HL-60 (cell line): ENCODE measurements around the gene AFAP1.

Source experiments
- DNase-seq, 2 experiments: peaks; one replicate each; pipeline ENCODE4 v3.0.0-alpha.2; 2010 to 2020; ENCODE audit warnings: low read depth in 1 of 2, low spot score in 1 of 2
- H3K27ac ChIP-seq: fragments of 250-450 bp; sonication (Bioruptor Pico); replicated peaks from 2 replicates; pipeline ENCODE4 v1.5.1; 2020; ENCODE audit warnings: mild to moderate bottlenecking, moderate library complexity
- H3K27me3 ChIP-seq: fragments of 250-450 bp; sonication (Bioruptor Pico); 2 replicates; pipeline ENCODE4 v1.5.1; 2021; ENCODE audit warnings: mild to moderate bottlenecking, moderate library complexity; ENCODE audit not compliant: insufficient read depth, poor library complexity, severe bottlenecking
- H3K4me3 ChIP-seq: replicated peaks from 2 replicates; pipeline ENCODE4 v1.5.1; 2011; ENCODE audit warnings: mild to moderate bottlenecking, control low read depth, low read length; ENCODE audit not compliant: insufficient read depth
- GABPA ChIP-seq: IDR thresholded peaks from 2 replicates; pipeline ENCODE4 v1.6.1; 2012; ENCODE audit warnings: low read depth
- POLR2AphosphoS5 ChIP-seq: IDR thresholded peaks from 2 replicates; pipeline ENCODE4 v1.6.1; 2012; ENCODE audit warnings: low read depth
- SPI1 ChIP-seq: IDR thresholded peaks from 2 replicates; pipeline ENCODE4 v1.6.1; 2012; ENCODE audit warnings: low read depth, mild to moderate bottlenecking, borderline replicate concordance
- TF ChIP-seq, protein P1 (sequence below): IDR thresholded peaks from one replicate; pipeline ENCODE4 v1.5.1; 2011; ENCODE audit warnings: low read length, control low read depth, inconsistent platforms; ENCODE audit not compliant: insufficient read depth
- TF ChIP-seq, protein P2 (sequence below): IDR thresholded peaks from 2 replicates; pipeline ENCODE4 v1.6.1; 2012; ENCODE audit warnings: low read depth; ENCODE audit not compliant: insufficient replicate concordance

AFAP1 gene

DNA sequence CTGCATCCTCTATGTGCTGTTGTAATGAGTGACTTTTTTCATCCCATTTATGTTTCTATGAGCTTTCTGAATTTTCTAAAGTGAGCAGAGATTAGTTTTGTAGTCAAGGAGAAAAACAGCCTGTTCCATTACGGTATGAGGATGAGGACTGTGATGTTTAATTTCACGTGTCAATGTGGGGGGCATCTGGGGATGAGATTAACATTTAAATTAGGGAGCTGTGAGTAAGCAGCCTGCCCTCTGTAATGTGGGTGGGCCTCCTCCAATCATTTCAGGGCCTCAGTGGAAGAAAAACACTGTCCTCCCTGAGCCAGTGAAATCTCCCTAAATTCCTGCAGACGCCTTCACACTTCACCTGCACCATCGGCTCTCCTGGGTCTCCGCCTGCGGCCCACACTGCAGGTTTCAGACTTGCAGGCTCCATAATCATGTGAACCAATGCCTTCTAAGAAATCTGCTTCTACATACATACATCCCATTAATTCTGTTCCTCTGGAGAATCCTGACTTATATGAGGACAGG lies 121.7 kb downstream of the AFAP1 start:
- Histone ChIP-seq H3K4me3 (no peak overlapping the region), H3K27ac (no peak overlapping the region), H3K27me3 (no peaks in the 10 kb centered on the region)
- TF ChIP-seq SPI1, result no peak
- no peak for DNase-seq

DNA sequence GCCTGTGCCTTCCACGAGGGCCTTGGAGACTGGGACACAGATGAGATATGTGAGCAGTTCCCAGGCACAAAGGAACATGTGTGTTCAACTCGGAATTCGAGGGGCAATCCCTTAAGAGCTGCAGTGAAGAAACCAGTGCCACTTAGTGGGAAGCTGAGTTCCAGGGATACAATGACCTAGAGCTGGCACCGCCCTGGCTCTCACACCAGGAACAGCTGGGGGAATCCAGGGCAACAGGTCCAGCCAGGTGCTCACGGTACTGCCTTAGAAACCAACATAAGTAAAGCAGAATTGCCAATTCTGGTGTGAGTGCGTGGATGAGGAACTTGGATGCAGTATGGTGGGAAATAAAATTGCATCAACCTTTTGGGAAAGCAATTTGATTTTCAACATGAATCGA lies 122.9 kb downstream of the AFAP1 start:
- no peak overlapping the region for H3K4me3 ChIP-seq
- no peak overlapping the region for H3K27ac ChIP-seq
- no peaks in the 10 kb centered on the region for H3K27me3 ChIP-seq
- DNase-seq, result no peak
- TF ChIP-seq POLR2AphosphoS5 (no peak), GABPA (no peak)

DNA sequence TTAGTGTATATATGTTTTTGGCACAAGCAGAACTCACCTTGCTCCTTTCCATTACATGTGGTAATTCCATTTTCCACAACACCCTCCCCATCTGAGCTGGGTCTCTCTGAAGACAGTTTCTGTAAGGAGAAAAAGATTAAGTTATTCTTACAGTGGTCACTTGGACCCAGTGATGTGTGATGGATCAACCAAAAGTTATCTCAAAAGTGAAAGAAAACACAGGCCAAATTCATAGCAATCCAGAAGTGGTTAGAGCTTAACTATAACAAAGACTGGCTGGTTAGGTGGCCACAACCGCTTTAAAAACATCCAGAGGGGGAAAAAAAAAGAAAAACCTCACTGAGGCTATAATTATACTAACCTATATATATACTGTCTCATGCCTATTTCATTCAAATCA lies 123.7 kb downstream of the AFAP1 start:
- no peak for DNase-seq
- TF ChIP-seq, protein P1, sequence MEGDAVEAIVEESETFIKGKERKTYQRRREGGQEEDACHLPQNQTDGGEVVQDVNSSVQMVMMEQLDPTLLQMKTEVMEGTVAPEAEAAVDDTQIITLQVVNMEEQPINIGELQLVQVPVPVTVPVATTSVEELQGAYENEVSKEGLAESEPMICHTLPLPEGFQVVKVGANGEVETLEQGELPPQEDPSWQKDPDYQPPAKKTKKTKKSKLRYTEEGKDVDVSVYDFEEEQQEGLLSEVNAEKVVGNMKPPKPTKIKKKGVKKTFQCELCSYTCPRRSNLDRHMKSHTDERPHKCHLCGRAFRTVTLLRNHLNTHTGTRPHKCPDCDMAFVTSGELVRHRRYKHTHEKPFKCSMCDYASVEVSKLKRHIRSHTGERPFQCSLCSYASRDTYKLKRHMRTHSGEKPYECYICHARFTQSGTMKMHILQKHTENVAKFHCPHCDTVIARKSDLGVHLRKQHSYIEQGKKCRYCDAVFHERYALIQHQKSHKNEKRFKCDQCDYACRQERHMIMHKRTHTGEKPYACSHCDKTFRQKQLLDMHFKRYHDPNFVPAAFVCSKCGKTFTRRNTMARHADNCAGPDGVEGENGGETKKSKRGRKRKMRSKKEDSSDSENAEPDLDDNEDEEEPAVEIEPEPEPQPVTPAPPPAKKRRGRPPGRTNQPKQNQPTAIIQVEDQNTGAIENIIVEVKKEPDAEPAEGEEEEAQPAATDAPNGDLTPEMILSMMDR, result no peak
- TF ChIP-seq, protein P2, sequence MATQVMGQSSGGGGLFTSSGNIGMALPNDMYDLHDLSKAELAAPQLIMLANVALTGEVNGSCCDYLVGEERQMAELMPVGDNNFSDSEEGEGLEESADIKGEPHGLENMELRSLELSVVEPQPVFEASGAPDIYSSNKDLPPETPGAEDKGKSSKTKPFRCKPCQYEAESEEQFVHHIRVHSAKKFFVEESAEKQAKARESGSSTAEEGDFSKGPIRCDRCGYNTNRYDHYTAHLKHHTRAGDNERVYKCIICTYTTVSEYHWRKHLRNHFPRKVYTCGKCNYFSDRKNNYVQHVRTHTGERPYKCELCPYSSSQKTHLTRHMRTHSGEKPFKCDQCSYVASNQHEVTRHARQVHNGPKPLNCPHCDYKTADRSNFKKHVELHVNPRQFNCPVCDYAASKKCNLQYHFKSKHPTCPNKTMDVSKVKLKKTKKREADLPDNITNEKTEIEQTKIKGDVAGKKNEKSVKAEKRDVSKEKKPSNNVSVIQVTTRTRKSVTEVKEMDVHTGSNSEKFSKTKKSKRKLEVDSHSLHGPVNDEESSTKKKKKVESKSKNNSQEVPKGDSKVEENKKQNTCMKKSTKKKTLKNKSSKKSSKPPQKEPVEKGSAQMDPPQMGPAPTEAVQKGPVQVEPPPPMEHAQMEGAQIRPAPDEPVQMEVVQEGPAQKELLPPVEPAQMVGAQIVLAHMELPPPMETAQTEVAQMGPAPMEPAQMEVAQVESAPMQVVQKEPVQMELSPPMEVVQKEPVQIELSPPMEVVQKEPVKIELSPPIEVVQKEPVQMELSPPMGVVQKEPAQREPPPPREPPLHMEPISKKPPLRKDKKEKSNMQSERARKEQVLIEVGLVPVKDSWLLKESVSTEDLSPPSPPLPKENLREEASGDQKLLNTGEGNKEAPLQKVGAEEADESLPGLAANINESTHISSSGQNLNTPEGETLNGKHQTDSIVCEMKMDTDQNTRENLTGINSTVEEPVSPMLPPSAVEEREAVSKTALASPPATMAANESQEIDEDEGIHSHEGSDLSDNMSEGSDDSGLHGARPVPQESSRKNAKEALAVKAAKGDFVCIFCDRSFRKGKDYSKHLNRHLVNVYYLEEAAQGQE, result no peak
- TF ChIP-seq SPI1, result no peak
- no peak for TF ChIP-seq GABPA
- no peak for TF ChIP-seq POLR2AphosphoS5
- no peak overlapping the region for H3K4me3 ChIP-seq
- H3K27me3 ChIP-seq, result no peaks in the 10 kb centered on the region
- no peak overlapping the region for H3K27ac ChIP-seq

DNA sequence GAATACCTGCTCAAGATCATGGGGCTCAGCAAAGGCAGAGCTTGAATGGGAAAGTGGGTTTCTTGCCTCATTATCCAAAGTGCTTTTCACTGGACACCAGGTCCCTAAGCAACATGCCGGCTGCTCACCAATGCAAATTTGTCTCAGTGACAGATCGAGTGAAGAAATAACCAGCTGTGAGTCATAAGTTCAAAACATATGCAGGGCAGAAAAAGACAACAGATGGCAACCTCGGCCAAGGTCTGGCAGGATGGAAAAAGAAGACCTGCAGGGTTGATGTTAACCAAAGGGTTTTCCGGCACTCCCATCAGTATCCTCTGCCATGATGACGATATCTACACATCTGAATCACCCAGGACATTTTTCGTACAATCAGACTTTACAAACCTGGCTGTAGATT lies 124.1 kb downstream of the AFAP1 start:
- Histone ChIP-seq H3K4me3 (no peak overlapping the region), H3K27me3 (no peaks in the 10 kb centered on the region), H3K27ac (no peak overlapping the region)
- no peak for TF ChIP-seq SPI1
- TF ChIP-seq, protein P2, result no peak
- TF ChIP-seq GABPA, result no peak
- no peak for DNase-seq

DNA sequence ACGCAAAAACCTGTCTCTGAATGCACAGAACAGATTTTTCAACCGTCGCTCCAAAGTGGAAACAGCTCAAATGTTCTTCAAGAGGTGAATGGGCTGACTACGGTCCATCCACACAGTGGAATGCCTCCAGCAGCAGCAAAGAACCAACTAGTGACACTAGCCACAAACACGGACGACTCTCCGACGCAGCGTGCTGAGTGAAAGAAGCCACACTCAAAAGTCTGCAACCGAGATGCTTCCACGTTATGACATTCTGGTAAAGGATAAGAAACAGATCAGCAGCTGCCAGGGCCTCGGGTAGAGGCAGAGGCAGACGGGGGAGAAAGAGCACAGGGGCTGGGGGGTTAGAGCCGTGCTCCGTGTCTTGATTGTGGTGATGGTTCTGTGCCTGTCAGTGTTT lies 125.2 kb downstream of the AFAP1 start:
- Histone ChIP-seq H3K27me3 (no peaks in the 10 kb centered on the region), H3K27ac (no peak overlapping the region), H3K4me3 (no peak overlapping the region)
- no peak for DNase-seq
- TF ChIP-seq SPI1, result no peak
- no peak for TF ChIP-seq GABPA
- TF ChIP-seq, protein P1, result no peak
- TF ChIP-seq POLR2AphosphoS5, result no peak

DNA sequence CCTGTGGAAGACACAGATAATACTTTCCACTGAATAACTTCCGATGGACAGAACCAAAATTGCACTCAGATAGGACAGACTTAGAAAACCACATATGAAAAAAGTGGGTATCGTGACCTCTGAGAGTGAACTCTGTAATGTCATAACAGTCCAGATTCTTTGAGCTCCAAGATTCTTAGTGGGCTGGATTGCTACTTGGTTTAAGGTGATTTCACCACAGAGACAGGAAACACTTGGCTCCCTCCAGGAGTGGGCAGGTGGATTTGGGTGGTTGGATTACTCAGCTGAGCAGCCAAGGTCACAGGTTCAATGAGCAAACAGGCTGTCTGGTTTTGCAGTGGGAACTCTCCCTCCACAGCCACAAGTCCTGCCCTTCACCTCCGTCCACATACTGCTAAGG lies 126.0 kb downstream of the AFAP1 start:
- TF ChIP-seq, protein P2, result no peak
- no peaks in the 10 kb centered on the region for H3K27me3 ChIP-seq
- H3K4me3 ChIP-seq, result no peak overlapping the region
- no peak for DNase-seq
- no peak overlapping the region for H3K27ac ChIP-seq
